ENCODE measurements around the gene BAG5. TPM values are rescaled to one million over a fixed set of nuclear protein-coding genes. Genes with fewer than 3 reads are reported as not detected.

The BAG5 gene
- total RNA-seq, 2 donors from 2014 or later = 28.5 to 32.9 TPM

GRCh38 chr14:103548463-103549351 lies 13.8 kb downstream of the BAG5 start:
- H3K4me3 Mint-ChIP-seq = no peak overlapping the region
- H3K27me3 Mint-ChIP-seq = no peaks in the 10 kb centered on the region
- H3K9me3 ChIP-seq (ENCODE audit: control insufficient read depth, low read length, poor library complexity, severe bottlenecking) = no peaks in the 10 kb centered on the region
- H3K4me1 Mint-ChIP-seq = peaks cover 5% of the 10 kb centered on the region
- ATAC-seq (no peak), DNase-seq (no peak)
- no peaks in the 10 kb centered on the region for H3K36me3 Mint-ChIP-seq (ENCODE audit: low read depth)
- no peak overlapping the region for H3K27ac Mint-ChIP-seq

DNA sequence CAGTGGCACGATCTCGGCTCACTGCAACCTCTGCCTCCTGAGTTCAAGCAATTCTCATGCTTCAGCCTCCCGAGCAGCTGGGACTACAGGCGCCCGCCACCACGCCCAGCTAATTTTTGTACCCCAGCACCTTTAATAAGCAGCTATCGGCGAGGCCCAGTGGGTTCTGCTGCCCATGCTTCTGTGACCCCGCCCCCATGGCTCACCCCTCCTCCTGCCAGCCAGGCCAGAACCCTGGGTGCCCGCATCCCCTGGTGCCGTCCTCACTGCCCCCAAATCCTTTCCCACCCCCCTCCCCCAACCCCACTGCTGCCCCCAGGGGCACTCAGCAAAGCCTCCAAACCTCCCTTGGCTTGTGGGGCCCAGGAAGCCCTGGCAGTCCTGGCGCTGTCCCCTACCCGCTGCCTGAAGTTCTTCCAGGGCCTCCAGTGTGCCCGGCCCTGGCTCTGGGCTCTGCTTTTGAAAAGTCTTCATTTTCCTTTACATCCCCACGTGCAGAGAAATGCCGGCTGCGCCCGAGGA lies 14.5 kb downstream of the BAG5 start:
- H3K27ac Mint-ChIP-seq = no peak overlapping the region

DNA sequence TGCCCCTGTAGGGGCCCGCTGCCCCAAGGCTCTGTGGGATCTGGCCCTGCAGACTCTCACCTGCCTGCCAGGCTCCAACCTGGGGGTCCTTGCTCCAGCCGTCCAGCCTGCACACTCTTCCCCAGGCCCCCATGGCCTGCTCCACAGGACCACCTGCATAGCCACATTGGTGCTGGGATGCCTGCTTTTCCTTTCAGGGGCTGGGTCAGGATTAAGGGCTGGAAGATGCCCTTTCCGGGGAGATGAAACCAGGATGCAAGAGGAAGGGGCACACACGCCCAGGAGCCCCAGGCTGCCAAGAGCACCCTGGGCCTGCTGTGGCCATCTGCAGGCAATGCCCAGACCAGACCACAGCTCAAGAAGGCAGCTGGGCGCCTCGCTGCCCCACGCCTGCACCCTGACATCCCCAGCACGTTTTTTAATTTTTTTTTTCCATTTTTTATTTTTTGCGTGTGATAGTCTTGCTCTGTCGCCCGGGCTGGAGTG lies 15.0 kb downstream of the BAG5 start:
- no peaks in the 10 kb centered on the region for H3K9me3 ChIP-seq (ENCODE audit: control insufficient read depth, low read length, poor library complexity, severe bottlenecking)
- H3K36me3 Mint-ChIP-seq (ENCODE audit: low read depth) = no peaks in the 10 kb centered on the region
- no peak overlapping the region for H3K4me3 Mint-ChIP-seq
- DNase-seq (no peak), ATAC-seq (no peak)
- no peaks in the 10 kb centered on the region for H3K27me3 Mint-ChIP-seq
- H3K27ac Mint-ChIP-seq = no peak overlapping the region
- H3K4me1 Mint-ChIP-seq = peaks cover 5% of the 10 kb centered on the region

More for the DNA sequence above, 14.5 kb downstream of the BAG5 start:
- Mint-ChIP-seq H3K4me3 (no peak overlapping the region), H3K4me1 (peaks cover 5% of the 10 kb centered on the region), H3K27me3 (no peaks in the 10 kb centered on the region), H3K36me3 (ENCODE audit: low read depth) (no peaks in the 10 kb centered on the region)
- DNase-seq (no peak), ATAC-seq (no peak)
- no peaks in the 10 kb centered on the region for H3K9me3 ChIP-seq (ENCODE audit: control insufficient read depth, low read length, poor library complexity, severe bottlenecking)

- peaks cover 5% of the 10 kb centered on the region for H3K4me1 Mint-ChIP-seq
- H3K27ac Mint-ChIP-seq = no peak overlapping the region
- H3K9me3 ChIP-seq (ENCODE audit: control insufficient read depth, low read length, poor library complexity, severe bottlenecking) = no peaks in the 10 kb centered on the region
- no peak overlapping the region for H3K4me3 Mint-ChIP-seq
- H3K36me3 Mint-ChIP-seq (ENCODE audit: low read depth) = no peaks in the 10 kb centered on the region
- ATAC-seq (peak; percentile 78), DNase-seq (peak; percentile 64 to 74 (median 71))
- H3K27me3 Mint-ChIP-seq = no peaks in the 10 kb centered on the region
These were observed 15.6 kb downstream of the BAG5 start for GRCh38 chr14:103546652-103547454.

DNA sequence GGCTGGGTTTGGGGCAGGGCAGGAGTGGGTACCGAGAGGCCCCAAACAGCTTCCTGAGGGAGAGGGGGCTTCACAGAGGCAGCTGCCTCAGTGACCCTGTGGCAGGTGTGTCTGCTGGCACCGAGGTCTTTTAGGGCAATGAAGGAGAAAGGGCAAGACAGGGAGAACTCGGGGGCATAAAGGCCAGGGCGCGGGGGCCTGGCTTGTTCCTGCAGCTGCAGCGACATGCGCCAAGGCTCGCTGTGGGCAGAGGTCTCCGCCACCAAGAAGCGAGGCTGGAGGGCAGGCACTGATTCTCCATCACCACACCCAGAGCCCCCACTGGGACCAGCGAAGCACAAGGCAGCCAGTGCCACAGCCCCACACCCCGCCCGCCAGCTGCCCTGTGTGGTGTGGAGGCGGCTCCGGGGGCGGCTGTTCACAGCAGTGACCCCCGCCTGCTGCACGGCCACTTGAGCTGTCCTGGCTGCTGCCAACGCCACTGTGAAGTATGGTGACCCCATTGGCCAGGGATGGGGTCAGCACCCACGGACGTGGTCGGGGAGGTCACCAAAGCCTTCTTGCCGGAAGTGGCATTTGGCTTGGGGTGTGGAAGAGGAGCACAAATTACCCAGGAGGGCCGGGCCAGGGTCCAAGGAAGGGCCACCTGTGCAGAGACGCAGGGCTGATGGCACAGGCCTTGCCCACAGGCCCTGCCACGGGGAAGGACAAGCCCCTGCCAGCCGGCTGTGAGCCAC lies 16.4 kb downstream of the BAG5 start:
- H3K4me3 Mint-ChIP-seq = no peak overlapping the region
- peaks cover 2% of the 10 kb centered on the region for H3K4me1 Mint-ChIP-seq
- H3K27me3 Mint-ChIP-seq = no peaks in the 10 kb centered on the region
- no peaks in the 10 kb centered on the region for H3K36me3 Mint-ChIP-seq (ENCODE audit: low read depth)
- no peak overlapping the region for H3K27ac Mint-ChIP-seq
- no peak for DNase-seq
- no peak for ATAC-seq
- no peaks in the 10 kb centered on the region for H3K9me3 ChIP-seq (ENCODE audit: control insufficient read depth, low read length, poor library complexity, severe bottlenecking)

GRCh38 chr14:103545219-103545914 lies 17.1 kb downstream of the BAG5 start:
- H3K4me3 Mint-ChIP-seq = no peak overlapping the region
- no peak for ATAC-seq
- no peaks in the 10 kb centered on the region for H3K36me3 Mint-ChIP-seq (ENCODE audit: low read depth)
- no peaks in the 10 kb centered on the region for H3K9me3 ChIP-seq (ENCODE audit: control insufficient read depth, low read length, poor library complexity, severe bottlenecking)
- no peak for DNase-seq
- no peaks in the 10 kb centered on the region for H3K27me3 Mint-ChIP-seq
- H3K27ac Mint-ChIP-seq = no peak overlapping the region
- H3K4me1 Mint-ChIP-seq = peaks cover 2% of the 10 kb centered on the region

GRCh38 chr14:103544388-103545218 lies 17.9 kb downstream of the BAG5 start:
- no peaks in the 10 kb centered on the region for H3K36me3 Mint-ChIP-seq (ENCODE audit: low read depth)
- H3K9me3 ChIP-seq (ENCODE audit: control insufficient read depth, low read length, poor library complexity, severe bottlenecking) = no peaks in the 10 kb centered on the region
- H3K27ac Mint-ChIP-seq = no peak overlapping the region
- no peak overlapping the region for H3K4me3 Mint-ChIP-seq
- no peaks in the 10 kb centered on the region for H3K27me3 Mint-ChIP-seq
- DNase-seq (no peak), ATAC-seq (no peak)
- peaks cover 2% of the 10 kb centered on the region for H3K4me1 Mint-ChIP-seq

GRCh38 chr14:103543721-103544387 lies 18.6 kb downstream of the BAG5 start:
- H3K4me3 Mint-ChIP-seq = no peak overlapping the region
- DNase-seq = no peak
- H3K36me3 Mint-ChIP-seq (ENCODE audit: low read depth) = no peaks in the 10 kb centered on the region
- no peaks in the 10 kb centered on the region for H3K9me3 ChIP-seq (ENCODE audit: control insufficient read depth, low read length, poor library complexity, severe bottlenecking)
- H3K4me1 Mint-ChIP-seq = peaks cover 5% of the 10 kb centered on the region
- no peaks in the 10 kb centered on the region for H3K27me3 Mint-ChIP-seq
- no peak overlapping the region for H3K27ac Mint-ChIP-seq
- ATAC-seq = no peak

GRCh38 chr14:103543140-103543539 lies 19.3 kb downstream of the BAG5 start:
- H3K9me3 ChIP-seq (ENCODE audit: control insufficient read depth, low read length, poor library complexity, severe bottlenecking) = no peaks in the 10 kb centered on the region
- DNase-seq (no peak), ATAC-seq (no peak)
- Mint-ChIP-seq H3K27me3 (no peaks in the 10 kb centered on the region), H3K27ac (no peak overlapping the region), H3K4me1 (peaks cover 5% of the 10 kb centered on the region), H3K36me3 (ENCODE audit: low read depth) (no peaks in the 10 kb centered on the region), H3K4me3 (no peak overlapping the region)

- Mint-ChIP-seq H3K4me3 (no peak overlapping the region), H3K36me3 (ENCODE audit: low read depth) (no peaks in the 10 kb centered on the region), H3K27ac (no peak overlapping the region), H3K27me3 (no peaks in the 10 kb centered on the region), H3K4me1 (peaks cover 5% of the 10 kb centered on the region)
- DNase-seq (no peak), ATAC-seq (no peak)
- no peaks in the 10 kb centered on the region for H3K9me3 ChIP-seq (ENCODE audit: control insufficient read depth, low read length, poor library complexity, severe bottlenecking)
These were observed 19.8 kb downstream of the BAG5 start for GRCh38 chr14:103542605-103543088.

Data from T-helper 17 cell (primary cell).